ENCODE measurements around the gene RTN4RL1.

Gene RTN4RL1

GRCh38 chr17:2064147-2064489, 39.0 kb upstream of the RTN4RL1 start:
- TF ChIP-seq CTCF (conservative IDR thresholded peaks at IDR 0.05; ENCODE audit: control insufficient read depth, insufficient read depth, low read depth, low read length): no peak
- no peak overlapping the region for H3K4me3 ChIP-seq (ENCODE audit: control insufficient read depth, low read depth, low read length)
- no peak for DNase-seq (ENCODE audit: low read depth)

- DNase-seq (ENCODE audit: low read depth): peak; percentile 88
- TF ChIP-seq CTCF (conservative IDR thresholded peaks at IDR 0.05; ENCODE audit: control insufficient read depth, insufficient read depth, low read depth, low read length): no peak
- H3K4me3 ChIP-seq (ENCODE audit: control insufficient read depth, low read depth, low read length): no peak overlapping the region
These were observed 38.4 kb upstream of the RTN4RL1 start for GRCh38 chr17:2063261-2064146.

- DNase-seq (ENCODE audit: low read depth): no peak
- no peak for TF ChIP-seq CTCF (conservative IDR thresholded peaks at IDR 0.05; ENCODE audit: control insufficient read depth, insufficient read depth, low read depth, low read length)
- no peak overlapping the region for H3K4me3 ChIP-seq (ENCODE audit: control insufficient read depth, low read depth, low read length)
These were observed 37.5 kb upstream of the RTN4RL1 start for GRCh38 chr17:2062571-2063183.

GRCh38 chr17:2061441-2061958, 36.4 kb upstream of the RTN4RL1 start:
- no peak for DNase-seq (ENCODE audit: low read depth)
- TF ChIP-seq CTCF (conservative IDR thresholded peaks at IDR 0.05; ENCODE audit: control insufficient read depth, insufficient read depth, low read depth, low read length): no peak
- no peak overlapping the region for H3K4me3 ChIP-seq (ENCODE audit: control insufficient read depth, low read depth, low read length)

- no peak for TF ChIP-seq CTCF (conservative IDR thresholded peaks at IDR 0.05; ENCODE audit: control insufficient read depth, insufficient read depth, low read depth, low read length)
- DNase-seq (ENCODE audit: low read depth): no peak
- H3K4me3 ChIP-seq (ENCODE audit: control insufficient read depth, low read depth, low read length): no peak overlapping the region
These were observed 35.7 kb upstream of the RTN4RL1 start for GRCh38 chr17:2060681-2061440.

GRCh38 chr17:2060385-2060658, 35.2 kb upstream of the RTN4RL1 start:
- H3K4me3 ChIP-seq (ENCODE audit: control insufficient read depth, low read depth, low read length): no peak overlapping the region
- no peak for DNase-seq (ENCODE audit: low read depth)
- TF ChIP-seq CTCF (conservative IDR thresholded peaks at IDR 0.05; ENCODE audit: control insufficient read depth, insufficient read depth, low read depth, low read length): no peak

Measured in fibroblast of mammary gland (primary cell).